HepG2 (cell line): Measurements from ENCODE around the gene GPR15LG. TPM values are rescaled to one million over a fixed set of nuclear protein-coding genes. Genes with fewer than 3 reads are reported as not detected.

Experiments used
- ATAC-seq: fragments of 200-7000 bp; cut with Tn5 transposase; 3 replicates; pipeline ENCODE4 v1.9.1; 2020; ENCODE audit warnings: mild to moderate bottlenecking, moderate library complexity
- BruUV-seq: library from RNA; stranded (reverse); fragments of 400-500 nt; replicated peaks from 2 replicates; lab custom pipeline; 2021; lab: Mats Ljungman, UMichigan
- CTCF ChIA-PET: fragments of 300-600 bp; formaldehyde crosslinking; extraction: SDS; loops from one replicate; lab custom pipeline; 2021; ENCODE audit warnings: low total read pairs, inconsistent platforms, low intra/inter-chr PET ratio; lab: Yijun Ruan, JAX
- POLR2A ChIA-PET: fragments of 350-600 bp; sonication (Branson Sonifier 250); formaldehyde crosslinking; loops from one replicate; lab custom pipeline; 2020; ENCODE audit warnings: antibody characterized with exemption, inconsistent platforms; lab: Yijun Ruan, JAX
- DNase-seq: peaks from one replicate; pipeline ENCODE4 v3.0.0-alpha.2; 2015; ENCODE audit warnings: low spot score
- FAIRE-seq: peaks from 3 replicates; lab custom pipeline; 2011; peaks lifted over from hg19 to GRCh38; lab: Jason Lieb, UNC
- H2AFZ ChIP-seq: one replicate; pipeline ENCODE4 v1.6.1; 2011; ENCODE audit warnings: low read length, inconsistent platforms
- H3K27ac ChIP-seq: fragments of 300-600 bp; 3 replicates; pipeline ENCODE4 v1.8.0; 2011; ENCODE audit warnings: mixed run types, mild to moderate bottlenecking, mixed read lengths, low read length, inconsistent platforms; ENCODE audit not compliant: insufficient read depth; ENCODE audit errors: extremely low read length
- H3K27me3 ChIP-seq, 2 experiments: fragments of 200-600 bp in 1 of 2; 2 replicates in 1 of 2; 3 replicates in 1 of 2; pipeline versions ENCODE4 v1.6.0 to v1.8.0; 2011; ENCODE audit warnings: low read length in 2 of 2, mild to moderate bottlenecking in 2 of 2, moderate library complexity in 2 of 2, inconsistent platforms in 1 of 2; ENCODE audit not compliant: insufficient read depth in 2 of 2, control insufficient read depth in 1 of 2
- H3K36me3 ChIP-seq, 2 experiments: fragments of 200-600 bp in 1 of 2; replicated peaks in 1 of 2; 2 replicates in 1 of 2; 3 replicates in 1 of 2; pipeline versions ENCODE4 v1.5.1 to v1.8.0; 2011; ENCODE audit warnings: low read length in 2 of 2, inconsistent platforms in 1 of 2; ENCODE audit not compliant: insufficient read depth in 2 of 2, control insufficient read depth in 1 of 2
- H3K4me1 ChIP-seq: 2 replicates; pipeline ENCODE4 v1.5.1; 2012; ENCODE audit warnings: low read length, inconsistent platforms; ENCODE audit not compliant: insufficient read depth
- H3K4me2 ChIP-seq: 2 replicates; pipeline ENCODE4 v1.6.0; 2011; ENCODE audit warnings: low read depth, low read length, inconsistent platforms
- H3K4me3 ChIP-seq, 3 experiments: fragments of 200-600 bp in 1 of 3; sonication (generic), shearing (Covaris generic) in 1 of 3; replicated peaks in 1 of 3; 2 replicates each; pipeline ENCODE4 v1.5.1; 2011 to 2016; ENCODE audit warnings: low read length in 3 of 3, inconsistent platforms in 2 of 3, low read depth in 2 of 3, mild to moderate bottlenecking in 2 of 3, control low read depth in 1 of 3, mixed read lengths in 1 of 3; ENCODE audit not compliant: insufficient read depth in 1 of 3
- H3K79me2 ChIP-seq: one replicate; pipeline ENCODE4 v1.6.1; 2011; ENCODE audit warnings: low read length, inconsistent platforms; ENCODE audit not compliant: insufficient read depth
- H3K9ac ChIP-seq: 2 replicates; pipeline ENCODE4 v1.6.0; 2011; ENCODE audit warnings: mild to moderate bottlenecking, low read depth, low read length, inconsistent platforms; ENCODE audit not compliant: insufficient read depth
- H3K9me3 ChIP-seq: 2 replicates; pipeline ENCODE4 v1.5.1; 2012; ENCODE audit warnings: mild to moderate bottlenecking, low read length
- H4K20me1 ChIP-seq: 2 replicates; pipeline ENCODE4 v1.6.0; 2011; ENCODE audit warnings: inconsistent platforms, mild to moderate bottlenecking, low read length, moderate library complexity; ENCODE audit not compliant: insufficient read depth
- SPEN ChIP-seq: sonication (generic); formaldehyde crosslinking; IDR thresholded peaks from 2 replicates; pipeline ENCODE4 v1.5.1; 2020; ENCODE audit warnings: low read depth, mild to moderate bottlenecking, missing genetic modification reagents
- TCF7L2 ChIP-seq: IDR thresholded peaks from 2 replicates; pipeline ENCODE4 v1.6.1; 2011; ENCODE audit warnings: mild to moderate bottlenecking, low read depth, low read length, moderate library complexity
- ZNF18 ChIP-seq: sonication (generic); formaldehyde crosslinking; IDR thresholded peaks from 2 replicates; pipeline ENCODE4 v1.8.0; 2022; ENCODE audit warnings: mild to moderate bottlenecking, missing genetic modification reagents; ENCODE audit not compliant: insufficient replicate concordance
- ZNF354B ChIP-seq: sonication (generic); formaldehyde crosslinking; IDR thresholded peaks from 2 replicates; pipeline ENCODE4 v1.8.0; 2022; ENCODE audit warnings: mild to moderate bottlenecking, missing genetic modification reagents
- ZNF768 ChIP-seq: sonication (generic); formaldehyde crosslinking; IDR thresholded peaks from 2 replicates; pipeline ENCODE4 v1.4.0; 2020; ENCODE audit warnings: missing genetic modification reagents
- ZNF770 ChIP-seq: sonication (generic); formaldehyde crosslinking; IDR thresholded peaks from 2 replicates; pipeline ENCODE4 v1.5.0; 2020; ENCODE audit warnings: mild to moderate bottlenecking, missing genetic modification reagents
- WGBS: methylation state at CpG from one replicate; pipeline ENCODE4 v1.1.6; 2017; ENCODE audit warnings: low lambda C conversion rate; 5-methylcytosine and 5-hydroxymethylcytosine counted together
- in situ Hi-C: cut with HindIII; loops from 2 replicates; pipeline ENCODE4 v1.10.0; 2017; ENCODE audit warnings: low pct_unique_long_range_greater_than_20kb; ENCODE audit not compliant: extremely low pct_ligation_motif_present
- intact Hi-C: fragments of 100-400 bp; cut with micrococcal nuclease; formaldehyde crosslinking; loops from one replicate; pipeline ENCODE4 v1.10.0; 2022; ENCODE audit not compliant: unreplicated experiment
- polyA plus RNA-seq, 8 experiments: library from polyadenylated mRNA; depleted of rRNA in 3 of 8; stranded (reverse) in 7 of 8; unstranded in 1 of 8; fragments of >200 nt; fragmentation: Illumina TruSeq in 4 of 8; extraction: Trizol in 4 of 8; gene quantifications; 2 replicates each; pipeline versions ENCODE4 v1.2.1 to v1.2.3, GENCODE V29; 2011 to 2016; ENCODE audit warnings: low read depth in 4 of 8, missing spikeins in 1 of 8, mixed read lengths in 1 of 8; ENCODE audit not compliant: insufficient read depth in 1 of 8
- total RNA-seq, 5 experiments: library from RNA; depleted of rRNA; stranded (reverse); fragments of >200 nt; fragmentation: Illumina TruSeq; extraction: Trizol; gene quantifications; 2 replicates each; pipeline ENCODE4 v1.2.3, GENCODE V29; 2016; ENCODE audit warnings: low read depth in 1 of 5

The GPR15LG gene
- total and polyA plus RNA-seq, 2 of the 13 experiments (the other 11 are each of a cell fraction or from before 2014, with no cell fraction given): not detected

- WGBS: 67% methylated on average over 2 of the region's 2 CpGs
- Histone ChIP-seq H3K79me2 (no peaks in the 10 kb centered on the region), H3K36me3 (no peaks in the 10 kb centered on the region), H3K9ac (no peak overlapping the region), H3K4me1 (no peaks in the 10 kb centered on the region), H4K20me1 (no peaks in the 10 kb centered on the region), H3K9me3 (no peaks in the 10 kb centered on the region), H3K27me3 (peaks cover 8 to 62% of the 10 kb centered on the region in 2 experiments)
- FAIRE-seq (no peak), DNase-seq (no peak)
- TF ChIP-seq ZNF768 (CRISPR knock-in tag) (no peak), ZNF770 (CRISPR knock-in tag) (no peak), ZNF18 (CRISPR knock-in tag) (no peak), TCF7L2 (no peak), ZNF354B (no peak), SPEN (no peak)
- TF ChIP-seq, all 625 proteins: peak for 0
- Histone ChIP-seq H2AFZ (no peak overlapping the region), H3K4me2 (no peak overlapping the region), H3K27ac (no peak overlapping the region), H3K4me3 (no peak overlapping the region)
- BruUV-seq: no TSS peak
- no peak for ATAC-seq
- ChIA-PET POLR2A (no interaction called here), CTCF (no interaction called here)
- intact Hi-C loops (no loop called here), in situ Hi-C loops (no loop called here)
These were observed 19.7 kb downstream of the GPR15LG start for GRCh38 chr10:84193327-84193726.
